AG09319 (cell line): ENCODE results near the gene PRPF18.

ENCODE experiments used
- DNase-seq: peaks from one replicate; pipeline ENCODE4 v3.0.0-alpha.2; 2010; ENCODE audit warnings: low read depth; ENCODE audit errors: extremely low read depth
- TF ChIP-seq, protein P1 (sequence below): IDR thresholded peaks from 2 replicates; pipeline ENCODE4 v1.5.1; 2011; ENCODE audit warnings: low read depth, mild to moderate bottlenecking, inconsistent platforms, low read length, moderate library complexity

PRPF18 gene

DNA sequence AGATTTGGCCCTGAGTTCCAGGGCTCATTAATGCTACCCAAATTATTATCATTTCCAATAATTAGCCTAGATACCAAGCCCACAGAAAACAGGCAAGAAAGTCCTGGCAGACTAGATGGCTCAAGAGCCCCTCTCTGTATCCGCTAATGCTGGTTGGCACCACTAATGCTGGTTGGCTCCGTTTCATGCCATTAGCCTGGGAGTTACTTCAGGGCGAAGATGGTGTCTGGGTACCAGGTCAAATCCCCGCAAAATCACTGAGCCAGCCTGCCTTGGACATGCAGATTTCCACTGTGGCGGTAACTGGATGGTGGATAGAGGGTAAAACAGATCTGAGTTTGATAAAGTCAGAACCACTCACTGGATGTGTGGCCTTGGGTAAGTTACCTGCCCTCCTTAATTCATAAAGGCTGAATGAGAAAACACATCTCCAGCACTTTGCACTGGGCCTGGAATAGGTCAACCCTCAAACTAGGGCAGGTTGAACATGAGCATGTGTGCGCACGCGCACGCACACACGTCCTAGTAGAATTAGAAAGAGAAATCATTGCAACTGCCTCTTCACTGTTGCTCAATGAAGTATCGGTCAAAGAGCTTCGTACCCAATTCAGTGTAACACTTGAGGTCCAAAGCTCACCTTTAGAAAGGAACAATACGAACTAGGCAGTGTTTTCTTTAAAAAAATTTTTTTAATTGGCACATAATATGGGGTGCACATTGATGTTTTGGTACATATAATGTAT lies 91.5 kb downstream of the PRPF18 start:
- DNase-seq: no peak
- TF ChIP-seq, protein P1, sequence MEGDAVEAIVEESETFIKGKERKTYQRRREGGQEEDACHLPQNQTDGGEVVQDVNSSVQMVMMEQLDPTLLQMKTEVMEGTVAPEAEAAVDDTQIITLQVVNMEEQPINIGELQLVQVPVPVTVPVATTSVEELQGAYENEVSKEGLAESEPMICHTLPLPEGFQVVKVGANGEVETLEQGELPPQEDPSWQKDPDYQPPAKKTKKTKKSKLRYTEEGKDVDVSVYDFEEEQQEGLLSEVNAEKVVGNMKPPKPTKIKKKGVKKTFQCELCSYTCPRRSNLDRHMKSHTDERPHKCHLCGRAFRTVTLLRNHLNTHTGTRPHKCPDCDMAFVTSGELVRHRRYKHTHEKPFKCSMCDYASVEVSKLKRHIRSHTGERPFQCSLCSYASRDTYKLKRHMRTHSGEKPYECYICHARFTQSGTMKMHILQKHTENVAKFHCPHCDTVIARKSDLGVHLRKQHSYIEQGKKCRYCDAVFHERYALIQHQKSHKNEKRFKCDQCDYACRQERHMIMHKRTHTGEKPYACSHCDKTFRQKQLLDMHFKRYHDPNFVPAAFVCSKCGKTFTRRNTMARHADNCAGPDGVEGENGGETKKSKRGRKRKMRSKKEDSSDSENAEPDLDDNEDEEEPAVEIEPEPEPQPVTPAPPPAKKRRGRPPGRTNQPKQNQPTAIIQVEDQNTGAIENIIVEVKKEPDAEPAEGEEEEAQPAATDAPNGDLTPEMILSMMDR: no peak
